NCI-H1092 (cell line): Measurements from ENCODE around the gene LARGE1.

Experiments
- DNase-seq: peaks from one replicate; lab custom pipeline; 2025; lab: John Stamatoyannopoulos, UW

The LARGE1 gene

DNA sequence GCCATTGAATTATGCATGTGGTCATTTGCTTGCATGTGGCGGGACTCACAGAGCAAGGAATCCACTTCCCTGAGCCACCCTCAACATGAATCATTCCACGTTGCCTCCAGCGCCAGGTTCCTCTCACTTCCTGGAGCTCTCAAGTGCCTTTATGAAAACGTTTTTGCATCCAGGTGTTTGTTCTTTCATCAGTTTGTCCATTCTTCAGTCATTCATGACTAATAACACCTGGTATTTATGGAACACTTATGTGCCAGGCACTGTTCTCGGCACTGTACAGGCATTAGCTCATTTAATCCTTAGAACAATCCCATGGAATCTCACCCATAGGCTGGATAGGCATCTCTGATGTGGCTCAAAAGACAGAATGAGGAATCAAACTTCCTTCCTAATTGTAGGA lies 606.0 kb downstream of the LARGE1 start:
- no peak for DNase-seq

DNA sequence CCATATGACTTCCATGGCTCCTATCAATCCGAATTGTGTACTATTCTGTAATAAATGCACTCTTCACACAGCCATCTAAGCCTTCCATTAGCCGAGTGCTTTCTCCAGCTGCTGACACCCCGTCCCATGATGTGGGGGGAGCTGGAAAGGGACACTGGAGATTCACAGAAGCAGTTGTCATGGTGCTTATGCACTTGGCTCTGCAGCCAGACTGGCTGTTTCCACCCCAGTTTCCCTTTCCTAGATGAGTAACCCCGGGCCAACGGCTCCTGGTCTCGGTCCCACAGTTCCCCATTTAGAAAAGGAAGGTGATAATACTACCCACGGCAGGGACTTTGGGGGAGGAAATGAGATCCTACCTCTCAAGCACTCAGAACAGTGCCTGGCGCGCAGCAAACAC lies 617.2 kb downstream of the LARGE1 start:
- no peak for DNase-seq

DNA sequence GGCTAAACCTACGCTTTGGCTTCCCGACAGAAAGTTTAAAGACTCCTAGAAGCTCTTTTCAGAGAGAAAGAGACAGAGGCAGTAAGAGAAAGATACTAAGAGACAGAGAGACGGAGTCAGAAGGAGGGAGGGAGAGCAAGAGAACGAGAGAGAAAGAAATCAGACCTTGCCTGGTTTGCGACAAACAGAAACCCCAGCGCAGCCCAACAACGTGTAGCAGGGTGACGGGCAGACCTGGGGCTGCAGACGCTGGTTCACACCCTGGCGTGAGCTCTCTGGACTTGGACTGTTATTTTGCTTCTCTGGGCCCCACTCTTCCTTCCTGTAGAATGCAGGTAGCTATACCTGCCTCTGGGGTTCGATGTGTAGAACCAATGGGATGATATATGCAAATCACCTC lies 617.7 kb downstream of the LARGE1 start:
- no peak for DNase-seq

DNA sequence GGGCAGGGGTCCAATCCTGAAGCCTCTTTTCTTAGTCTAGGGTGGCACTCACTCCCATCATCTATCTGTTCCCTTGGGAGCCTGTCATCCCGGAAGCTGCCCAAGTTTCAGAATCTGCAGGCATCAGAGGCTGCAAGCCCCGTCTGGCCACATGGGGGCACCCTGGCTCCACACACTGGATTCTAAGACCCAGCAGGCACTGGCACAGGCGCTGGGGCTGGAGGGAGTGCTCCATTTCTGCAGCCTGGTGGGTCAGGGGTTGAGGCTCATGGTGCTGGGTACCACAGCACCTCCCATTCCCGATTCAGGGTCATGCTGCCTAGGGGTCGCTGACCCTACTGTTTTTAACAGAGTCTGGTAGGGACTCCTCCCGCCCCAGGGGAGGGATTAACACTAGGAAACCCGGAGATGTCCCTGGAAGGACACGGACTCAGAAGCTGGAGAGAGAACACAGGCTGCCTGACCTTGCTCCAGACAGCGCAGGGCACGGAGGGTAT lies 618.2 kb downstream of the LARGE1 start:
- peak; percentile 72 for DNase-seq

DNA sequence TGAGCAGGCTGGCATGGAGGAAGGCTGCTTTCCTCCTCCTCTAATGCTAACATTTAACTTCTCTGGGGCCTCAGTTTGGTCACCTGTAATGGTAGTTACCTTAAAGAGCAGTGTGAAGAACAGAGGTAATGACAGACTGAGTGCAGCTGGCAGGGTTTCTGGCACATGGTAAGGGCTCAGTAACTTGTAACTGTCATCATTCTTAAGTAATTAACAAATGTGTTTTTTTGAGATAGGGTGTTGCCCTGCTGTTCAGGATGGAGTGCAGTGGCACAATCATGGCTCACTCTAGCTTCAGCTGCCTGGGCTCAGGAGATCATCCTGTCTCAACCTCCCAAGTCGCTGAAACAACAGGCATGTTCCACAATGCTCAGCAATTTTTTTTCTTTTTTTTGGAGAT lies 620.1 kb downstream of the LARGE1 start:
- no peak for DNase-seq

DNA sequence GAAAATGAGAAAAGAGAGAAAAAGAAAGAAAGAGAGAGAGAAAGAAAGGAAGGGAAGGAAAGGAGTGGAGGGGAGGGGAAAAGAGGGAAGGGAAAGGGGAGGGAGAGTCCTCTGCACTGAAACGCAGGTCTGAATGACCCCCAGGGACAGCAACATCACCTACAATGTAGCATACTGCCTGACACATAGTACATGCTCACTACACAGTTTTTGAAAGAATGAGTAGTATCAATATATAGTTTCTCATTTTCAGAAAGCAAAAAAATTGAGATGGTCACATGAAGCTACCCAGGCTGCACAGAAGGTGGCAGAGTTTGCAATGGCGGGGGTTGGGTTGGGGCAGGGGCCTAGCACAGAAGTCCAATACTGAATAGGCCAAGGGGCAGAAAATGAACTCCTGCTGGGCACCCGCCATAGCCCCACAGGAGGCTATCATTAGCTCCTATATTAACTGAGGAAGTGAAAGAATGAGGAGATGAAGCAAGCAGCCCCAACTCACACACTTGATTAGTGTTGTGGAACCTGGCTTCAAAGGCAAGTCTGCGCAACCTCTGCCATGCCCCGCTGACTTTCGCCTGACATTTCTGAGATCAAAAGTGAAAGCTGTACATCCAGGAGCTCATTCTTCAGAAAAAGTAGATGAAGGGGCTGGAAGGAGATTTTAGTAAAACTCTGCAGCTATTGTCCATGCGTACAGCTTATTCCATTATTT lies 620.9 kb downstream of the LARGE1 start:
- DNase-seq: no peak

- DNase-seq: no peak
These were observed 623.3 kb downstream of the LARGE1 start for GRCh38 chr22:33296941-33297340.

DNA sequence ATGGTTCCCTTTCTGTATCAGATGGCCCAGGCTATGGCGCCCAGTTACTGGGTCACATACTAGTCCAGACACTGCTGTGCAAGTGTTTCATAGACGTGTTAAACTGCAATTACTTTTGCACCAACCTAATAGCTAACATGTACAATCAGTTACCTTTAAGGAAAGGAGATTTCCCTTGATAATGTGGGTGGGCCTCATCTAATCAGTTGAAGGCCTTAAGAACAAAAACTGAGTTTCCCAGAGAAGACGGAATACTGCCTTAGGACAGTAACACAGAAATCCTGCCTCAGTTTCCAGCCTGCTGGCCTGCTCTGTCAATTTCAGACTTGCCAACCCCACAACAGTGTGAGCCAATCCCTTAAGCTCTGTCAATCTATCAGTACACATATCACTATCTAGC lies 632.2 kb downstream of the LARGE1 start:
- no peak for DNase-seq

DNA sequence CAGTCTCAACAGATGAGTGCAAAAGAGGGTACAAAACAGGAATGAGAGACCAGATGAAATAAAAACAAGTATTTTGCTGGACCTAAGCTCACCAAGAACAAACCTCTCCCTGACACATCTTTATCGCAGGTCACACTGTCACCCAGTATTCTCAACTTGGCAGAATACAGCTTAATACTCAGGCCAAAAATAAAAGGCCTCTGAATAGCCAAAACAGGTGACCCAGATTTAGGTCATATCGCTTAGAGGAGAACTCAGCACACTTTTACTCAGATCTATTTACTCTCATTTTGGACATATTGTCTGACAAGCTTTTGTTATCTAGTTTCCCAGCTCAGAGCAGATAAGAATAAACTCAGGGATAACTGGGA lies 645.2 kb downstream of the LARGE1 start:
- no peak for DNase-seq

- DNase-seq: no peak
These were observed 645.8 kb downstream of the LARGE1 start for GRCh38 chr22:33274214-33275072.

DNA sequence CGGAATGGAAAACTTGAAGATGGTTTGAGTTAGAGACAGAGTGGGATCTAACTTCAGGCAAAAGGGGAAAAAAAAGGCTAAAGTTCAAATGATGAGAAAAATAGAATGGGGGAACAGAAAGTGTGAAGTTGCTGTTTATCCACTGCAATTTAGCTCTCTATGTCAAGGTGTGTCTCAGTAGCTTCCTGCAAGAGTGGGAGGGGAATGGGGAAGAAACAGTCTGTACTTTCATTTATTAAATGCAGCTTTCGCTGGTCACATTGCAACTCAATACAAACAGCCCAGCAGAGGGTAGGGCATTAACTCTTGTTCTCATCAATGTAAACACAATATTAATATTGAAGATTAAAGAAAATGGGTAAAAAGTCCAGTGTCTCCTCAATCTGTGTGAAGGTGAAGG lies 647.4 kb downstream of the LARGE1 start:
- DNase-seq: no peak

GRCh38 chr22:33272180-33272579 lies 648.1 kb downstream of the LARGE1 start:
- no peak for DNase-seq

- DNase-seq: peak; percentile 86
These were observed 648.7 kb downstream of the LARGE1 start for GRCh38 chr22:33271390-33272161.

DNA sequence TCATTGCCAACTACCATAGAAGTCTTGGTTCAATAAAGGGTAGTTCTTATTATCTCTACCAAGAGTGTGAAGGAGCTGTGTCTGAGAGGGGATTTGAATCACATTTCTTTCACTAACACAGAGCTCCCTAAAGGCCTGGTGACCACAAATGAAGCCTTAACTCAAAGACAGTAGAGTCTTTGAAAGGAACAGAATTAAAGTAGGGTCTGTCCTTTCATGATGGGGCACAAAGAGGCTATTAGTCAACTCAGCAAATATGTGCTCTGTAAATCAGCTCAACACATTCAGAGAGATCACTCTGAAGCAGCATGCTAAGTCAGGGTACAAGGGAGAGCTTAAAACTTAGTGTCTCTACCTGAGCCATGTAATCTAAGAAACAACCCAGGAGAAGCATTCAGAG lies 649.7 kb downstream of the LARGE1 start:
- DNase-seq: no peak

DNA sequence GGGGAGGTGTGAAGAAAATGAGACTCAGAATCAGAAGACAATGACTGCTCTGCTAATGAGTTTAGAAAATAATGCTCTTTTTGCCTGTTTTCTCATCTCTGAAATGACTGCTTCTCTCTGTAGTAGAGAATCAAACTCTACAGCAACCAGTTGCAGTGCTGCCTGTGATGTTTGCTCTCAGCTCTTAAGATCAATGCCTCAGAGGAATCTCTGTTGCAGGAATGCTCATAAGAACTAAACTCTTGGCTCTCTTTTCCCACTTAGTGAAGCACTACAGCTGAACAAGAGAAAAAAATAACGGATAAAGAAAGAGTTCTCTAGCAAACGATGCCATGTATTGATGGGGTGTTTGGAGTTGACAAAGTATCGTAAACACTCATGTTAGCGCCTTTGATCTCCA lies 658.6 kb downstream of the LARGE1 start:
- no peak for DNase-seq

DNA sequence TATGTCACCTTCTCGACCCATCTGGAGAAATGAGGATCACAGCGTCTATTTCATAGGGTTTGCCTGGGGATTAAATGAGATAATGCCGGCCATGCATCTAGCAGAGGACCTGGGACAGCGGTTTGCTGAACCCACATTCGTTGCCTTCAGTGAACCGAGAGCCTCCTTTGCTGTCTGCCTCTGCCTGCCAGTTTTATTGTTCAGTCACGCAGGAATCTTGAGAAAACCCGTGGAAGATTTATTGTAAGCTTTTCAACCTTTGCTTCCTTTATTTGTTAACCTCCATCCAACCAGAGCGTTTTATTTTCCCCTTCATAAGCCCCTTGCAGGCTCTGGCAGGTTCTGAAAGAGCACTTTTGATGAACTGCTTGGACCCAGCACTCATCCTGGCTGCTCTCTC lies 659.8 kb downstream of the LARGE1 start:
- no peak for DNase-seq

GRCh38 chr22:33255791-33256190 lies 664.5 kb downstream of the LARGE1 start:
- DNase-seq: no peak

DNA sequence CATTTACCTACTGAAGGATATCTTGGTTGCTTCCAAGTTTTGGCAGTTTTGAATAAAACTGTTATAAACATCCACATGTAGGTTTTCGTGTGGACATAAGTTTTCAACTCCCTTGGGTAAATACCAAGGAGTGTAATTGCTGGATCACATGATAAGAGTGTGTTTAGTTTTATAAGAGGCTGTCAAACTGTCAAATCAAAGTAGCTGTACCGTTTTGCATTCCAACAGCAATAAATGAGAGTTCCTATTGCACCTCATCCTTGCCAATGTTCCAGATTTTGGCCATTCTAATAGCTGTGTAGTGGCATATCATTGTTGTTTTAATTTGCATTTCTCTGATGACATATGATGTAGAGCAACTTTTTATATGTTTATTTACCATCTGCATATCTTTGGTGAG lies 671.3 kb downstream of the LARGE1 start:
- DNase-seq: no peak

DNA sequence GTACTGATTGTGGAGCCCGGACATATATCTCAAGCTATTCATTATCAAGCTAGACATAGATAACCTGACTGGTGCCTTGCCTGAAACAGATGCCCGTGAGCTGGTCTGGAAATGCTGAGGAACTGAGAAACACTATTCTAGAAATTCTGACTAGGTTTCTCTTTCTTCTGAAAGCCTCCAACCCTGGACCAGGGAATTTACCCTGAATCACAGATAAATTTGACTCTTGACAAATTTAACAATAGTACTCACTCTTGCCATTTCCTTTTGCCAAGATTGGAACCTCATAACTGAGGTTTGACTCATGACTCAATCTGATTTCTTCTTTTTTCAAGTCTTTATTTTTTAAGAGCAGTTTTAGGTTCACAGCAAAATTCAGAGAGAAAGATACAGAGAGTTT lies 672.5 kb downstream of the LARGE1 start:
- no peak for DNase-seq

GRCh38 chr22:33242078-33242477 lies 678.2 kb downstream of the LARGE1 start:
- no peak for DNase-seq

GRCh38 chr22:33240888-33241475 lies 679.3 kb downstream of the LARGE1 start:
- DNase-seq: no peak

DNA sequence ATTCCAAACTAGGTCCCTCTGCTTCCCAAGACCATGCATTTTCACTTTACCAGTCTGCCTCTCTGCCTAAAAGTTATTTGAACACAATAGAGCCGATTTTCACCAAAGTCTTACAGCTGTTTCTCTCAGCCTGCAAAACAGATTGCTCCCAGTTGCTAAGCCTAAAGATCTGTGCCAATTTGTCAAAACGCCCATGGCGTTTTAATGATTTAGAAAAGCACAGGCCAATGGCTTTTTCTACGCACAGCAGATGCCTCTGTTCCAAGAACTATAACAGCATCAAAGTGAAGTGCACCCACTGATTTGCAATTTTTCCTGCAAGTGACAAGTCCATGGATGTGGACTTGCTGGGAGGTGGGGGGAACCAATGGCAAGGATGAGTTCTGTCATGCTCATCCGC lies 688.2 kb downstream of the LARGE1 start:
- no peak for DNase-seq
